CD4-positive, alpha-beta memory T cell (primary cell): Measurements from ENCODE around the gene NTHL1. TPM values are rescaled to one million over a fixed set of nuclear protein-coding genes. Genes with fewer than 3 reads are reported as not detected.
"Not testable (repeated sequence)": the region's sequence is repeated elsewhere in the genome, so short reads cannot be mapped to it uniquely, and the experiment has no call there.

ENCODE experiments used
- CTCF ChIA-PET: fragments of 350-600 bp; sonication (Branson Sonifier 250); formaldehyde crosslinking; loops from one replicate; lab custom pipeline; 2021; ENCODE audit warnings: inconsistent platforms; ENCODE audit not compliant: partially characterized antibody; lab: Charles Lee
- POLR2A ChIA-PET: fragments of 350-600 bp; sonication (Branson Sonifier 250); formaldehyde crosslinking; loops from one replicate; lab custom pipeline; 2021; ENCODE audit not compliant: partially characterized antibody; lab: Charles Lee
- DNase-seq, 5 donors: peaks; one replicate each; pipeline versions ENCODE4 v3.0.0 to v3.0.0-alpha.2; 2020 to 2022; ENCODE audit warnings: mixed read lengths in 1 of 5
- H3K27ac ChIP-seq: one replicate; pipeline ENCODE4 v1.7.0; 2013; ENCODE audit warnings: low read depth, low read length
- H3K27me3 ChIP-seq: 2 replicates; pipeline ENCODE4 v1.7.0; 2013; ENCODE audit warnings: mild to moderate bottlenecking, low read length, moderate library complexity; ENCODE audit not compliant: insufficient read depth
- H3K36me3 ChIP-seq: 2 replicates; pipeline ENCODE4 v1.7.0; 2013; ENCODE audit warnings: mild to moderate bottlenecking, low read length, moderate library complexity; ENCODE audit not compliant: insufficient read depth
- H3K4me1 ChIP-seq: 2 replicates; pipeline ENCODE4 v1.7.0; 2013; ENCODE audit warnings: mild to moderate bottlenecking, low read length, moderate library complexity; ENCODE audit not compliant: insufficient read depth
- H3K4me3 ChIP-seq, 2 donors: one replicate each; pipeline ENCODE4 v1.7.0; 2013; ENCODE audit warnings: low read length in 2 of 2, mild to moderate bottlenecking in 1 of 2
- H3K9me3 ChIP-seq, 2 donors: one replicate each; pipeline ENCODE4 v1.7.0; 2013; ENCODE audit warnings: low read length in 2 of 2, control low read depth in 1 of 2; ENCODE audit not compliant: control insufficient read depth in 1 of 2
- H3K27ac Mint-ChIP-seq, 7 donors: one replicate each; pipeline ENCODE4 v1.8.0; 2020 to 2021; ENCODE audit warnings: mixed read lengths in 7 of 7, mild to moderate bottlenecking in 6 of 7, inconsistent platforms in 3 of 7, moderate library complexity in 3 of 7
- H3K27me3 Mint-ChIP-seq, 2 donors: one replicate each; pipeline ENCODE4 v1.8.0; 2020 to 2021; ENCODE audit warnings: mixed read lengths in 2 of 2
- H3K36me3 Mint-ChIP-seq, 2 donors: one replicate each; pipeline ENCODE4 v1.8.0; 2020 to 2021; ENCODE audit warnings: mixed read lengths in 2 of 2, inconsistent platforms in 1 of 2, mild to moderate bottlenecking in 1 of 2
- H3K4me1 Mint-ChIP-seq, 4 donors: one replicate each; pipeline ENCODE4 v1.8.0; 2020 to 2021; ENCODE audit warnings: mixed read lengths in 4 of 4, mild to moderate bottlenecking in 1 of 4
- H3K4me3 Mint-ChIP-seq, 8 donors: one replicate each; pipeline ENCODE4 v1.8.0; 2020 to 2021; ENCODE audit warnings: mixed read lengths in 8 of 8, mild to moderate bottlenecking in 7 of 8, moderate library complexity in 6 of 8, inconsistent platforms in 3 of 8
- H3K9me3 Mint-ChIP-seq, 8 donors: one replicate each; pipeline ENCODE4 v1.8.0; 2020 to 2021; ENCODE audit warnings: mixed read lengths in 8 of 8, mild to moderate bottlenecking in 5 of 8, inconsistent platforms in 3 of 8, moderate library complexity in 1 of 8
- intact Hi-C: fragments of 100-400 bp; cut with micrococcal nuclease; formaldehyde crosslinking; loops from one replicate; pipeline ENCODE4 v1.15.1; 2023
- polyA plus RNA-seq, 2 donors: library from polyadenylated mRNA; unstranded; fragments of 300-500 nt; fragmentation: Illumina TruSeq; gene quantifications; one replicate each; pipeline ENCODE4 v1.2.3, GENCODE V29; 2021
- total RNA-seq, 2 experiments: library from RNA; stranded (reverse); gene quantifications; one replicate each; pipeline ENCODE4 v1.2.3, GENCODE V29; 2021

Gene NTHL1
- total and polyA plus RNA-seq, 4 experiments from 2014 or later: 9.3 to 20.1 (median 12.7) TPM

DNA sequence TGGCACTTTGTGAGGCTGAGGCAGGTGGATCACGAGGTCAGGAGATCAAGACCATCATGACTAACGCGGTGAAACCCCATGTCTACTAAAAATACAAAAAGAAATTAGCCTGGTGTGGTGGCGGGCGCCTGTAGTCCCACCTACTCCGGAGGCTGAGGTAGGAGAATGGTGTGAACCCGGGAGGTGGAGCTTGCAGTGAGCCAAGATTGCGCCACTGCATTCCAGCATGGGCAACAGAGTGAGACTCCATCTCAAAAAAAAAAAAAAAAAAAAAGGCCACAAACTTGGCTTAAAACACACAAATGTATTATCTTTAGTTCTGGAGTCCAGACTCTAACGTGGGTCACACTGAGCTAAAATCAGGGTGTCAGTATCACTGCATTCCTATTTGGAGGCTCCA lies 35.9 kb downstream of the NTHL1 start:
- H3K9me3 ChIP-seq, H3K27me3 ChIP-seq, H3K4me3 ChIP-seq, H3K4me3 Mint-ChIP-seq, H3K9me3 Mint-ChIP-seq, intact Hi-C loops, H3K36me3 Mint-ChIP-seq, H3K27ac ChIP-seq, H3K36me3 ChIP-seq, H3K27me3 Mint-ChIP-seq, DNase-seq: not testable (repeated sequence)
- CTCF ChIA-PET: interaction anchor here (0.7 to 2.5 kb wide), 3 partner anchors 8 to 143 kb away, joined by 3 to 11 read pairs (median 6); no protein-coding TSS in a partner anchor
- Mint-ChIP-seq H3K27ac (peak overlapping the region in 1 of 7 donors; percentile 60), H3K4me1 (peaks cover 18 to 31% (median 24%) of the 10 kb centered on the region in 4 donors)
- POLR2A ChIA-PET: interaction anchor here (0.6 to 1.5 kb wide), 3 partner anchors 143 to 1483 kb away, joined by 3 read pairs; partner anchors contain the start of gene TRAF7
- H3K4me1 ChIP-seq: peaks cover 34% of the 10 kb centered on the region

DNA sequence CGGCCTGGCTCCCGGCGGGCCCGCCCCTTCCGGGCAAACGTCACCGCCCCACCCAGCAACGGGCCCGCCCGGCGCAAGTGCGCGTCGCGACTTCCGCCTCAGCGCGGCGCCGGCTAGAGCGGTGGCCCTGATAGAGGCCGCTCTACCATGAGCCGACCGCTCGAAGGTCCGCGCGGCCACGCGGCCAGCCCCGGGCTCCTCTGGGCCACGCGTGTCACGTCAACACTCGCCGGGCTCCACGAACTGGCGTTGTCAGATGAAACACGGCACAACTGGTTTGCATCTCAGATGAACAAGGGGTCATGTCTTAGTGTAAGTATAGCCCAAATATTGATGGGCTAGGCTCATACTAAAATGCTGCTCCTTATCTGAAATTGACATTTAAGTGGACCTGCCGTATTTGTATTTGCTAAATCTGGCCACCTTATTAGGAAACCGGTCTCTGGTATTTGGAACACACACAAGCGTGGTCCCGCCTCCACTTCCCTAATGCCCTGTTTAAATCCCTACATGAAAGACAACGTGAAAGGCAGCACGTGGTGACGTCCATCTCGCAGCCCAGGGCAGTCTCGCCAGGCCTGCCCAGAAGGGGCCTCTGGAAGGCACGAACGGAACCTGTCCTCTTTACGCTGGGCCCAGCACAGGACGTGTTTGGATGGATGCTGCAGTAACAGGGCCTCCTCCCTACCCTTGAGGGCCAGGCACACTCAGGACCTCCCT lies 37.7 kb downstream of the NTHL1 start, which contains the start of gene ZNF598:
Gene ZNF598, minus strand, starts transcription at position 31 of the 720 bp plus-strand sequence.
- CTCF ChIA-PET: no interaction called here
- POLR2A ChIA-PET: interaction anchor here (1.0 to 3.0 kb wide), 7 partner anchors 18 to 145 kb away, joined by 3 to 29 read pairs (median 5); partner anchors contain the start of genes MSRB1, PKD1, RPS2 and SYNGR3
- no peaks in the 10 kb centered on the region for H3K9me3 Mint-ChIP-seq
- peak within 1 kb of the TSS; percentile 88 to 95 (median 92) for H3K4me3 Mint-ChIP-seq
- DNase-seq: peak; percentile 76 to 82 (median 80)
- no peaks in the 10 kb centered on the region for H3K27me3 ChIP-seq
- intact Hi-C loops: loop anchor here (1.0 to 5.0 kb wide), 2 partner anchors 18 to 37 kb away; partner anchors contain the start of genes NTHL1 and TSC2
- H3K27ac Mint-ChIP-seq: peak within 1 kb of the TSS; percentile 92 to 98 (median 98)
- H3K36me3 Mint-ChIP-seq: peaks cover 0 to 6% of the 10 kb centered on the region in 2 donors
- H3K4me3 ChIP-seq: peak within 1 kb of the TSS; percentile 62 to 91
- no peaks in the 10 kb centered on the region for H3K36me3 ChIP-seq
- H3K27ac ChIP-seq: peak within 1 kb of the TSS; percentile 93
- H3K4me1 Mint-ChIP-seq: peaks cover 23 to 44% (median 33%) of the 10 kb centered on the region in 4 donors
- no peaks in the 10 kb centered on the region for H3K27me3 Mint-ChIP-seq
- peaks cover 39% of the 10 kb centered on the region for H3K4me1 ChIP-seq
- no peaks in the 10 kb centered on the region for H3K9me3 ChIP-seq

DNA sequence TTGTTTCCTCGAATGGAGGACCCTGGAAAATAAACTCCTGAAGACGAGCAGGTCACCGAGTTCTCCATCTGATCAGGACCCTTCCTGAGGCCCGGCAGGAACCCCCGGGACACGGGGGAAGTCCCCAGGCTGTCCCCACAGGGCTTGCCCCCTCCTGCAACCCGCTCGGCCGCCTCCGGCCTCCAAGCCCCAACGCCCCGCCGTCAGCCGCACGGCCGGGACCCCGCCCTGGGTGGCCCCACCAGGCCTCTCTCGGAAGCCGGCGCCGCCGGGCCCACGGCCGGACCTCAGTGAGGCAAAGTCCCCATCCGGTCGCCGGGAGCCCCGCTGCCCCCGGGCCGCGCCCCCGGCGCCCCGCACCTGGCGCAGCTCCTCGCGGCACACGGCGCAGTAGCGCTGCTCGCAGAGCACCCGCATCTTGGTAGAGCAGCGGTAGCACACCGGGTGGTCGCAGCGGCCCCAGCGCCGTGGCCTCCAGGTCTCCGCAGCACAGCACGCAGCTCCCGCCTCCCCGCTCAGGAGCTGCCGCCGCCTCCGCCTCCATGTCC lies 38.4 kb downstream of the NTHL1 start:
- Mint-ChIP-seq H3K9me3 (no peaks in the 10 kb centered on the region), H3K27ac (peak overlapping the region; percentile 83 to 93 (median 89)), H3K36me3 (peaks cover 0 to 7% of the 10 kb centered on the region in 2 donors), H3K4me1 (peaks cover 23 to 45% (median 34%) of the 10 kb centered on the region in 4 donors), H3K4me3 (peak overlapping the region; percentile 79 to 90 (median 85)), H3K27me3 (no peaks in the 10 kb centered on the region)
- POLR2A ChIA-PET: interaction anchor here (0.6 to 3.0 kb wide), 12 partner anchors 18 to 465 kb away, joined by 3 to 29 read pairs (median 4); partner anchors contain the start of genes MSRB1, PKD1, RPS2 and SYNGR3
- Histone ChIP-seq H3K27me3 (no peaks in the 10 kb centered on the region), H3K36me3 (no peaks in the 10 kb centered on the region), H3K4me1 (peaks cover 42% of the 10 kb centered on the region), H3K27ac (peak overlapping the region; percentile 89), H3K9me3 (no peaks in the 10 kb centered on the region), H3K4me3 (peak overlapping the region; percentile 61 to 72)
- DNase-seq: peak in 1 of 5 donors; percentile 18
- intact Hi-C loops: loop anchor here (1.0 to 5.0 kb wide), 2 partner anchors 17 to 38 kb away; partner anchors contain the start of genes NTHL1 and TSC2
- CTCF ChIA-PET: interaction anchor here (1.7 to 2.0 kb wide), 2 partner anchors 13 to 131 kb away, joined by 6 to 11 read pairs; no protein-coding TSS in a partner anchor

DNA sequence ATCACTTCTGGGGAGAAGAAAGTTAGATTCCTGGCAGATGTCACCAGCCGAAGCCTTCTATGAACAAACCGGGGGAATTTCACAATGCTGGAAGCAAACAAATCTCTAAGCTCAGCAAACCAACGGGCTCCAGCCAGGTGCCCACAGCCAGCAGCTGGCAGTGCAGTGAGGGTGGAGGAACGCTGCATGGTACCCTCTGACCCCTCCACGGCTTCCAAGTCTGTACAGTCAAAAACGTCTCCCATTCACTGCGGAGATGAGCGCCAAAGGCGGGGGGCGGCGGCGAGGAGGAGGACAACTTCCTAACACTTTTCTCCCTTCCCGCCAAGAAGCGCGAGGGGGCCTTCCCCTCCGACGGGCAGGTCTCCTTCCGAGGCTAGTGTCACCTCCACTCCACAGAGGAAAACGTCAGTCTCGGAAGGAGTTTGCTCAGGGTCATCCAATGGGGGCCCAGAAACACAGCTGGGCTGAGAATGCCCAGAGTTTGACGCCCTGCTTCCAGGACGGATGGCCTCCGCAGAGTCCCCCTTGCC lies 38.9 kb downstream of the NTHL1 start:
- intact Hi-C loops: loop anchor here (1.0 to 5.0 kb wide), 2 partner anchors 16 to 39 kb away; partner anchors contain the start of genes NTHL1 and TSC2

DNA sequence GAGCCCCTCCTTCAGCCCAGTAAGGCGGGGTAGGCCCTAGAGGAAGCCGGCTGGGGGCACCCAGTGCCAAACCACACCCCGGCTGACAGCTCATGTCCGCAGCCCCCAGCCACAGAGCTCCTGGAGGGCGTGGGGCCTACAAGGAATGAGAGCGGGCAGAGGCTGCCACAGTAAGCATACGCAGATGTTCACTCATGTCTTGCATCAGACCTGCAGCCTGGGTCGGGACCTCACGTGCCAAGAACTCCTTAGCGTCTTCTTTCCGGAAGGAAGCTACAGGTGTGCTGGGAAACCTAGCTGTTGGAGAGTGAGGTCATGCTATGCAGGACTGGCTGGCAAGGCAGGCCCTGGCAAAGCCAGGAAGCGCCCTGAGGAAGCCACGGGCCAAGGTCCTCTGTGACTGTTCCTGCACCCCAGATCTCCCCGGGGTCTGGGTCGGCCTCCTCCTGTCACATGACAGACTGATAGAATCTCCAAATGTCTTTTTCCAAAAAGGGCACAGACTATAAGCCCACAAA lies 39.6 kb downstream of the NTHL1 start:
- no peaks in the 10 kb centered on the region for H3K9me3 Mint-ChIP-seq
- H3K4me3 ChIP-seq: peak overlapping the region; percentile 61 to 72
- peak overlapping the region; percentile 84 to 93 (median 90) for H3K27ac Mint-ChIP-seq
- peak in 1 of 5 donors; percentile 58 for DNase-seq
- ChIA-PET CTCF (interaction anchor here (1.7 to 2.0 kb wide), 2 partner anchors 14 to 132 kb away, joined by 6 to 11 read pairs; no protein-coding TSS in a partner anchor), POLR2A (interaction anchor here (0.6 to 3.0 kb wide), 8 partner anchors 12 to 181 kb away, joined by 3 to 29 read pairs (median 7); partner anchors contain the start of genes FAHD1, HAGH, RPS2 and SYNGR3)
- no peaks in the 10 kb centered on the region for H3K9me3 ChIP-seq
- H3K4me1 Mint-ChIP-seq: peaks cover 23 to 53% (median 34%) of the 10 kb centered on the region in 4 donors
- H3K4me3 Mint-ChIP-seq: peak overlapping the region; percentile 79 to 90 (median 85)
- intact Hi-C loops: loop anchor here (5.0 kb wide), 1 partner anchor 39 kb away; the partner anchor contains the start of genes NTHL1 and TSC2
- H3K27me3 Mint-ChIP-seq: no peaks in the 10 kb centered on the region
- H3K36me3 Mint-ChIP-seq: peaks cover 0 to 7% of the 10 kb centered on the region in 2 donors
- H3K27ac ChIP-seq: peak overlapping the region; percentile 89
- peaks cover 5% of the 10 kb centered on the region for H3K36me3 ChIP-seq
- H3K4me1 ChIP-seq: peaks cover 51% of the 10 kb centered on the region
- H3K27me3 ChIP-seq: no peaks in the 10 kb centered on the region

More for the DNA sequence above, 38.9 kb downstream of the NTHL1 start:
- Histone ChIP-seq H3K4me1 (peaks cover 48% of the 10 kb centered on the region), H3K27ac (peak overlapping the region; percentile 89), H3K4me3 (peak overlapping the region; percentile 61 to 72), H3K9me3 (no peaks in the 10 kb centered on the region), H3K27me3 (no peaks in the 10 kb centered on the region), H3K36me3 (no peaks in the 10 kb centered on the region)
- DNase-seq: peak in 1 of 5 donors; percentile 24
- peaks cover 0 to 7% of the 10 kb centered on the region in 2 donors for H3K36me3 Mint-ChIP-seq
- CTCF ChIA-PET: interaction anchor here (1.7 to 2.0 kb wide), 2 partner anchors 14 to 131 kb away, joined by 6 to 11 read pairs; no protein-coding TSS in a partner anchor
- POLR2A ChIA-PET: interaction anchor here (0.6 to 3.0 kb wide), 12 partner anchors 13 to 182 kb away, joined by 3 to 29 read pairs (median 4); partner anchors contain the start of genes FAHD1, HAGH, MSRB1 and PKD1
- no peaks in the 10 kb centered on the region for H3K27me3 Mint-ChIP-seq
- no peaks in the 10 kb centered on the region for H3K9me3 Mint-ChIP-seq
- H3K27ac Mint-ChIP-seq: peak overlapping the region; percentile 83 to 93 (median 89)
- H3K4me3 Mint-ChIP-seq: peak overlapping the region; percentile 79 to 90 (median 85)
- peaks cover 23 to 51% (median 34%) of the 10 kb centered on the region in 4 donors for H3K4me1 Mint-ChIP-seq
